ENCODE measurements around the gene RASSF5. TPM values are rescaled to one million over a fixed set of nuclear protein-coding genes. Genes with fewer than 3 reads are reported as not detected.

The RASSF5 gene
- total and polyA plus RNA-seq, 9 of the 15 experiments (the other 6 are each of a cell fraction or from before 2014, with no cell fraction given): 6.1 to 41.0 (median 25.2) TPM

DNA sequence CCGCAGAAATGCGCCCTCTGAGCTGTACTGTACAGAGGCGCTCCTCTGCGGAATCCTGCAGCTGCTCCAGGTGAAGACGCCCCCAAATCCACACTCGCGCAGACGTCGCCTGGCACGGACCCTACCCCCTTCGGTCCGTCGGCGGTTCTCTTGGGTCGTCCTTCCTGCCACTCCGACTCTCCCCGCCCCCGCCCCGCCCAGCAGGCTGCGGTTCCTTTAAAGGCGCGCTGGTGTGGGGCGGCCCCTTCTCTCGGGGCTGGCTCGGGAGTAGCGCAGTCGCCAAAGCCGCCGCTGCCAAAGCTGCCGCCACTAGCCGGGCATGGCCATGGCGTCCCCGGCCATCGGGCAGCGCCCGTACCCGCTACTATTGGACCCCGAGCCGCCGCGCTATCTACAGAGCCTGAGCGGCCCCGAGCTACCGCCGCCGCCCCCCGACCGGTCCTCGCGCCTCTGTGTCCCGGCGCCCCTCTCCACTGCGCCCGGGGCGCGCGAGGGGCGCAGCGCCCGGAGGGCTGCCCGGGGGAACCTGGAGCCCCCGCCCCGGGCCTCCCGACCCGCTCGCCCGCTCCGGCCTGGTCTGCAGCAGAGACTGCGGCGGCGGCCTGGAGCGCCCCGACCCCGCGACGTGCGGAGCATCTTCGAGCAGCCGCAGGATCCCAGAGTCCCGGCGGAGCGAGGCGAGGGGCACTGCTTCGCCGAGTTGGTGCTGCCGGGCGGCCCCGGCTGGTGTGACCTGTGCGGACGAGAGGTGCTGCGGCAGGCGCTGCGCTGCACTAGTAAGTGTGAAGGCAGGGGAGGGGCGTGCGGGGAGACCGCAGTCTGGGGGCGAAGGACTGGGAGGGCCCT lies at the start of gene RASSF5 (continued):
- TF ChIP-seq, protein P1, sequence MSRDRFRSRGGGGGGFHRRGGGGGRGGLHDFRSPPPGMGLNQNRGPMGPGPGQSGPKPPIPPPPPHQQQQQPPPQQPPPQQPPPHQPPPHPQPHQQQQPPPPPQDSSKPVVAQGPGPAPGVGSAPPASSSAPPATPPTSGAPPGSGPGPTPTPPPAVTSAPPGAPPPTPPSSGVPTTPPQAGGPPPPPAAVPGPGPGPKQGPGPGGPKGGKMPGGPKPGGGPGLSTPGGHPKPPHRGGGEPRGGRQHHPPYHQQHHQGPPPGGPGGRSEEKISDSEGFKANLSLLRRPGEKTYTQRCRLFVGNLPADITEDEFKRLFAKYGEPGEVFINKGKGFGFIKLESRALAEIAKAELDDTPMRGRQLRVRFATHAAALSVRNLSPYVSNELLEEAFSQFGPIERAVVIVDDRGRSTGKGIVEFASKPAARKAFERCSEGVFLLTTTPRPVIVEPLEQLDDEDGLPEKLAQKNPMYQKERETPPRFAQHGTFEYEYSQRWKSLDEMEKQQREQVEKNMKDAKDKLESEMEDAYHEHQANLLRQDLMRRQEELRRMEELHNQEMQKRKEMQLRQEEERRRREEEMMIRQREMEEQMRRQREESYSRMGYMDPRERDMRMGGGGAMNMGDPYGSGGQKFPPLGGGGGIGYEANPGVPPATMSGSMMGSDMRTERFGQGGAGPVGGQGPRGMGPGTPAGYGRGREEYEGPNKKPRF (IDR thresholded peaks at IDR 0.05; ENCODE audit: low read depth, low read length): no peak
- TF ChIP-seq COPS2 (conservative IDR thresholded peaks at IDR 0.05) (no peak), HDAC6 (IDR thresholded peaks at IDR 0.05; ENCODE audit: low read depth, low read length) (no peak), NR1H2 (CRISPR knock-in tag; IDR thresholded peaks at IDR 0.05) (no peak), MAFG (tag; conservative IDR thresholded peaks at IDR 0.05) (no peak), SAFB (IDR thresholded peaks at IDR 0.05; ENCODE audit: borderline replicate concordance, low read depth, low read length) (no peak), RHOXF2B (CRISPR knock-in tag; conservative IDR thresholded peaks at IDR 0.05) (no peak), MCM2 (IDR thresholded peaks at IDR 0.05; ENCODE audit: low read depth) (no peak), YY1 (IDR thresholded peaks at IDR 0.05; ENCODE audit: borderline replicate concordance in 1 of 3, control insufficient read depth in 1 of 3, extremely low read depth in 1 of 3, insufficient read depth in 3 of 3, insufficient read length in 1 of 3, insufficient replicate concordance in 2 of 3, low read depth in 1 of 3, low read length in 2 of 3) (peak in 1 of 3 experiments; percentile 18), RUNX1 (IDR thresholded peaks at IDR 0.05; ENCODE audit: low read depth) (no peak), DNMT1 (IDR thresholded peaks at IDR 0.05) (no peak), TBP (optimal IDR thresholded peaks at IDR 0.05; ENCODE audit: low read depth, low read length) (peak; percentile 67), ZNF431 (CRISPR knock-in tag; IDR thresholded peaks at IDR 0.05) (0 out of 2 replicates have a peak, but pooled peaks have one; percentile 46), CBFA2T2 (conservative IDR thresholded peaks at IDR 0.05) (no peak), WHSC1 (IDR thresholded peaks at IDR 0.05; ENCODE audit: low read length) (no peak), RAD21 (CRISPR knock-in tag; conservative IDR thresholded peaks at IDR 0.05 in 1 of 2, IDR thresholded peaks at IDR 0.05 in 1 of 2) (no peak), POLR3G (IDR thresholded peaks at IDR 0.05; ENCODE audit: extremely low read depth, insufficient read length, insufficient replicate concordance) (no peak), CHD4 (IDR thresholded peaks at IDR 0.05; ENCODE audit: insufficient read depth, insufficient replicate concordance, low read depth, low read length, poor library complexity, severe bottlenecking) (no peak), MTF1 (CRISPR knock-in tag; IDR thresholded peaks at IDR 0.05; ENCODE audit: borderline replicate concordance) (no peak), TRIM28 (IDR thresholded peaks at IDR 0.05) (no peak), RCOR1 (IDR thresholded peaks at IDR 0.05; ENCODE audit: borderline replicate concordance in 1 of 2, low read depth in 2 of 2, low read length in 2 of 2) (no peak)
- TF ChIP-seq, protein P2, sequence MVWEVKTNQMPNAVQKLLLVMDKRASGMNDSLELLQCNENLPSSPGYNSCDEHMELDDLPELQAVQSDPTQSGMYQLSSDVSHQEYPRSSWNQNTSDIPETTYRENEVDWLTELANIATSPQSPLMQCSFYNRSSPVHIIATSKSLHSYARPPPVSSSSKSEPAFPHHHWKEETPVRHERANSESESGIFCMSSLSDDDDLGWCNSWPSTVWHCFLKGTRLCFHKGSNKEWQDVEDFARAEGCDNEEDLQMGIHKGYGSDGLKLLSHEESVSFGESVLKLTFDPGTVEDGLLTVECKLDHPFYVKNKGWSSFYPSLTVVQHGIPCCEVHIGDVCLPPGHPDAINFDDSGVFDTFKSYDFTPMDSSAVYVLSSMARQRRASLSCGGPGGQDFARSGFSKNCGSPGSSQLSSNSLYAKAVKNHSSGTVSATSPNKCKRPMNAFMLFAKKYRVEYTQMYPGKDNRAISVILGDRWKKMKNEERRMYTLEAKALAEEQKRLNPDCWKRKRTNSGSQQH (CRISPR knock-in tag; IDR thresholded peaks at IDR 0.05): no peak

Data from K562 (cell line).